Osteocyte (in vitro differentiated cells): ENCODE measurements around the gene NHLH2. TPM values are rescaled to one million over a fixed set of nuclear protein-coding genes. Genes with fewer than 3 reads are reported as not detected.

Experiments used
- DNase-seq: peaks from one replicate; pipeline ENCODE4 v3.0.0; 2021; ENCODE audit warnings: mixed read lengths; ENCODE audit not compliant: unreplicated experiment; ENCODE audit errors: extremely low spot score
- H3K27ac Mint-ChIP-seq: one replicate; pipeline ENCODE4 v1.8.0; 2021; ENCODE audit warnings: mild to moderate bottlenecking, mixed read lengths; ENCODE audit not compliant: unreplicated experiment
- H3K27me3 Mint-ChIP-seq: one replicate; pipeline ENCODE4 v1.8.0; 2021; ENCODE audit warnings: mixed read lengths; ENCODE audit not compliant: unreplicated experiment
- H3K36me3 Mint-ChIP-seq: one replicate; pipeline ENCODE4 v1.8.0; 2021; ENCODE audit warnings: mixed read lengths; ENCODE audit not compliant: unreplicated experiment
- H3K4me1 Mint-ChIP-seq: one replicate; pipeline ENCODE4 v1.8.0; 2021; ENCODE audit warnings: mixed read lengths; ENCODE audit not compliant: unreplicated experiment
- H3K4me3 Mint-ChIP-seq: one replicate; pipeline ENCODE4 v1.8.0; 2021; ENCODE audit warnings: mild to moderate bottlenecking, moderate library complexity, mixed read lengths; ENCODE audit not compliant: unreplicated experiment
- H3K9me3 Mint-ChIP-seq: one replicate; pipeline ENCODE4 v1.8.0; 2021; ENCODE audit warnings: mixed read lengths; ENCODE audit not compliant: unreplicated experiment
- CTCF ChIP-seq: fragments of 200-600 bp; sonication (generic); IDR thresholded peaks from 2 replicates; pipeline ENCODE4 v1.5.0; 2021; ENCODE audit warnings: antibody characterized with exemption, mild to moderate bottlenecking, moderate library complexity
- total RNA-seq: library from RNA; stranded (reverse); gene quantifications from 2 replicates; pipeline ENCODE4 v1.2.1, GENCODE V29; 2021

NHLH2 gene
- total RNA-seq, 1 donor from 2014 or later = not detected

DNA sequence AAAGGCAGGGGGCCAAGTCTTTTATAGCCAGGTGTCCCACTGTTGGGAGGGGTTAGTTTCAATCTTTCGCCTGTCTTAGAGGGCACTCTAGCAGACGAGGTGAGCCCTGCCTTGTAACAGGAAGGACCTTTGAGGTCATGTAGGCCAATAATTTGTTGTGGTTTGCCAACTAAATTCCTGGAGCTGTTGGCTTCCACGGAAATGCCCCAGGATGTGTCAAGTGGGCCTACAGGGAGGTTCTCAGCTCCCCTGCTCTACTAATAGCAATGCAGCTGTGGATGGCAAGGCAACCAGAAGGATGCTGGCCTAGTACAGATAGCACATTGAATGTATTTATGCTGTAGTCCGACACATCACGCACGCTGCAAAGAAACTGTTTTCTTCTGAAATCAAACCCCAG lies 50.1 kb downstream of the NHLH2 start:
- H3K4me3 Mint-ChIP-seq = no peak overlapping the region
- peaks cover 5% of the 10 kb centered on the region for H3K9me3 Mint-ChIP-seq
- peaks cover 55% of the 10 kb centered on the region for H3K27me3 Mint-ChIP-seq
- DNase-seq = no peak
- no peak for TF ChIP-seq CTCF
- H3K27ac Mint-ChIP-seq = no peak overlapping the region
- no peaks in the 10 kb centered on the region for H3K4me1 Mint-ChIP-seq
- no peaks in the 10 kb centered on the region for H3K36me3 Mint-ChIP-seq

DNA sequence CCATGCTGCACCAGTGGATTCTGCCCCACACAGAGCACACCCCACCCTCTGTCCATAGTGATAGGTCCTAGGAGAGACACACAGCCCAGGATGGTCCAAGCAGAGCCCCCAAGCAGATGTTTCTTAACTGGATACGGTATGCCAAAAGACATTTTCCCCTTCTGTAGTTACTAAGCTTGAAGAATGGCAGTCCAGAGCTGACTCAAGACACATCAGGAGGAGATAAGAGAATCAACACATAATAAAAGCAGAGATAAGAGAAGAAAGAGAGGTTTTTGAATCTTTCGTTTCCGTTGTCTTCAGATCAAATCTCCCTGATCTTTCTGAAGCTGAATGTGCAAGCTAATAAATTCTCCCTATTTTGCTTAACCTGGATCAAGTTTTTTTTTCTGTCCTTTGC lies 50.6 kb downstream of the NHLH2 start:
- Mint-ChIP-seq H3K27me3 (peaks cover 53% of the 10 kb centered on the region), H3K36me3 (no peaks in the 10 kb centered on the region), H3K4me1 (no peaks in the 10 kb centered on the region), H3K9me3 (peaks cover 5% of the 10 kb centered on the region), H3K27ac (no peak overlapping the region), H3K4me3 (no peak overlapping the region)
- no peak for DNase-seq
- TF ChIP-seq CTCF = no peak

Other genes starting within 250 kb of the NHLH2 start
- gene VANGL1, start 199.2 kb downstream of the NHLH2 start, total RNA-seq = 16.2 and 16.7 TPM in 2 replicates
- gene CASQ2, start 72.4 kb downstream of the NHLH2 start, total RNA-seq = not detected in 2 replicates
- 4.5 and 5.8 TPM in 2 replicates for gene SLC22A15, start 135.4 kb upstream of the NHLH2 start, total RNA-seq